ENCODE results near the gene TMEM203. TPM values are rescaled to one million over a fixed set of nuclear protein-coding genes. Genes with fewer than 3 reads are reported as not detected.
A peak's percentile ranks its signal among the peaks of the same experiment; 100 is the strongest.

Gene TMEM203
- total and polyA plus RNA-seq, 2 experiments from 2014 or later, result 32.7 to 53.4 TPM

- Mint-ChIP-seq H3K27me3 (ENCODE audit: insufficient read depth, low read depth, poor library complexity) (peaks cover 17% of the 10 kb centered on the region), H3K36me3 (ENCODE audit: low read depth) (peaks cover 4% of the 10 kb centered on the region; the same call in 1 of the 3 replicates), H3K27ac (no peak overlapping the region), H3K4me1 (peaks cover 2% of the 10 kb centered on the region), H3K9me3 (no peaks in the 10 kb centered on the region), H3K4me3 (no peak overlapping the region)
- no peaks in the 10 kb centered on the region for H3K79me2 ChIP-seq (replicated peaks; ENCODE audit: insufficient read depth)
- H3K27ac ChIP-seq (ENCODE audit: low read depth), result no peak overlapping the region
- H3K4me1 ChIP-seq (ENCODE audit: insufficient read depth), result no peaks in the 10 kb centered on the region
- H3F3A ChIP-seq (replicated peaks; ENCODE audit: low read depth), result peaks cover 7% of the 10 kb centered on the region; the same call in 1 of the 2 replicates
- H3K36me3 ChIP-seq (ENCODE audit: insufficient read depth), result no peaks in the 10 kb centered on the region
- H3K9me2 ChIP-seq (ENCODE audit: insufficient read depth), result no peaks in the 10 kb centered on the region
- H3K27me3 ChIP-seq (ENCODE audit: insufficient read depth), result peaks cover 12% of the 10 kb centered on the region
- peak; percentile 61 for DNase-seq (ENCODE audit: low spot score)
- H4K20me1 ChIP-seq (replicated peaks; ENCODE audit: insufficient read depth), result no peaks in the 10 kb centered on the region
- no peak overlapping the region for H3K4me2 ChIP-seq
- TF ChIP-seq, protein P1, sequence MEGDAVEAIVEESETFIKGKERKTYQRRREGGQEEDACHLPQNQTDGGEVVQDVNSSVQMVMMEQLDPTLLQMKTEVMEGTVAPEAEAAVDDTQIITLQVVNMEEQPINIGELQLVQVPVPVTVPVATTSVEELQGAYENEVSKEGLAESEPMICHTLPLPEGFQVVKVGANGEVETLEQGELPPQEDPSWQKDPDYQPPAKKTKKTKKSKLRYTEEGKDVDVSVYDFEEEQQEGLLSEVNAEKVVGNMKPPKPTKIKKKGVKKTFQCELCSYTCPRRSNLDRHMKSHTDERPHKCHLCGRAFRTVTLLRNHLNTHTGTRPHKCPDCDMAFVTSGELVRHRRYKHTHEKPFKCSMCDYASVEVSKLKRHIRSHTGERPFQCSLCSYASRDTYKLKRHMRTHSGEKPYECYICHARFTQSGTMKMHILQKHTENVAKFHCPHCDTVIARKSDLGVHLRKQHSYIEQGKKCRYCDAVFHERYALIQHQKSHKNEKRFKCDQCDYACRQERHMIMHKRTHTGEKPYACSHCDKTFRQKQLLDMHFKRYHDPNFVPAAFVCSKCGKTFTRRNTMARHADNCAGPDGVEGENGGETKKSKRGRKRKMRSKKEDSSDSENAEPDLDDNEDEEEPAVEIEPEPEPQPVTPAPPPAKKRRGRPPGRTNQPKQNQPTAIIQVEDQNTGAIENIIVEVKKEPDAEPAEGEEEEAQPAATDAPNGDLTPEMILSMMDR (conservative IDR thresholded peaks at IDR 0.05; ENCODE audit: low read depth in 2 of 2), result peak; percentile 34 to 82
- no peak for TF ChIP-seq CREB1 (CRISPR knock-in tag; IDR thresholded peaks at IDR 0.05; ENCODE audit: low read depth)
- no peak overlapping the region for H3K4me3 ChIP-seq
- no peak overlapping the region for H2AFZ ChIP-seq
- ATAC-seq, result peak; percentile 74
These were observed 30.0 kb downstream of the TMEM203 start for GRCh38 chr9:137175345-137175961.

GRCh38 chr9:137174722-137175293, 30.6 kb downstream of the TMEM203 start:
- peaks cover 19% of the 10 kb centered on the region for H3K27me3 ChIP-seq (ENCODE audit: insufficient read depth)
- no peak overlapping the region for H3K27ac Mint-ChIP-seq
- H3K4me3 ChIP-seq, result no peak overlapping the region
- H2AFZ ChIP-seq, result no peak overlapping the region
- no peak overlapping the region for H3K27ac ChIP-seq (ENCODE audit: low read depth)
- no peaks in the 10 kb centered on the region for H3K36me3 ChIP-seq (ENCODE audit: insufficient read depth)
- peaks cover 5% of the 10 kb centered on the region for H3K4me1 Mint-ChIP-seq
- H3K4me2 ChIP-seq, result no peak overlapping the region
- H3K36me3 Mint-ChIP-seq (ENCODE audit: low read depth), result peaks cover 4% of the 10 kb centered on the region; the same call in 1 of the 3 replicates
- no peak overlapping the region for H3K4me3 Mint-ChIP-seq
- no peaks in the 10 kb centered on the region for H4K20me1 ChIP-seq (replicated peaks; ENCODE audit: insufficient read depth)
- H3K9me2 ChIP-seq (ENCODE audit: insufficient read depth), result no peaks in the 10 kb centered on the region
- peak; percentile 55 for DNase-seq (ENCODE audit: low spot score)
- H3K79me2 ChIP-seq (replicated peaks; ENCODE audit: insufficient read depth), result no peaks in the 10 kb centered on the region
- H3F3A ChIP-seq (replicated peaks; ENCODE audit: low read depth), result peaks cover 7% of the 10 kb centered on the region; the same call in 1 of the 2 replicates
- H3K27me3 Mint-ChIP-seq (ENCODE audit: insufficient read depth, low read depth, poor library complexity), result peaks cover 22% of the 10 kb centered on the region
- H3K9me3 Mint-ChIP-seq, result no peaks in the 10 kb centered on the region
- ATAC-seq, result peak; percentile 44
- H3K4me1 ChIP-seq (ENCODE audit: insufficient read depth), result no peaks in the 10 kb centered on the region
- TF ChIP-seq CREB1 (CRISPR knock-in tag; IDR thresholded peaks at IDR 0.05; ENCODE audit: low read depth), result no peak
- TF ChIP-seq EZH2phosphoT487 (IDR thresholded peaks at IDR 0.05; ENCODE audit: unreplicated experiment), result no peak
- TF ChIP-seq POLR2AphosphoS5 (IDR thresholded peaks at IDR 0.05; ENCODE audit: low read depth), result no peak
- TF ChIP-seq, protein P2, sequence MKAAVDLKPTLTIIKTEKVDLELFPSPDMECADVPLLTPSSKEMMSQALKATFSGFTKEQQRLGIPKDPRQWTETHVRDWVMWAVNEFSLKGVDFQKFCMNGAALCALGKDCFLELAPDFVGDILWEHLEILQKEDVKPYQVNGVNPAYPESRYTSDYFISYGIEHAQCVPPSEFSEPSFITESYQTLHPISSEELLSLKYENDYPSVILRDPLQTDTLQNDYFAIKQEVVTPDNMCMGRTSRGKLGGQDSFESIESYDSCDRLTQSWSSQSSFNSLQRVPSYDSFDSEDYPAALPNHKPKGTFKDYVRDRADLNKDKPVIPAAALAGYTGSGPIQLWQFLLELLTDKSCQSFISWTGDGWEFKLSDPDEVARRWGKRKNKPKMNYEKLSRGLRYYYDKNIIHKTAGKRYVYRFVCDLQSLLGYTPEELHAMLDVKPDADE (IDR thresholded peaks at IDR 0.05), result no peak
- TF ChIP-seq EZH2 (IDR thresholded peaks at IDR 0.05; ENCODE audit: low read depth, unreplicated experiment), result no peak
- TF ChIP-seq ZNF114 (CRISPR knock-in tag; IDR thresholded peaks at IDR 0.05), result no peak
- TF ChIP-seq JUNB (IDR thresholded peaks at IDR 0.05; ENCODE audit: unreplicated experiment), result no peak
- TF ChIP-seq ZNF462 (CRISPR knock-in tag; IDR thresholded peaks at IDR 0.05), result no peak
